ENCODE data around the gene FAM53B. TPM values are rescaled to one million over a fixed set of nuclear protein-coding genes. Genes with fewer than 3 reads are reported as not detected.

The FAM53B gene
- total RNA-seq, 2 donors from 2014 or later, result 17.1 to 21.1 TPM

DNA sequence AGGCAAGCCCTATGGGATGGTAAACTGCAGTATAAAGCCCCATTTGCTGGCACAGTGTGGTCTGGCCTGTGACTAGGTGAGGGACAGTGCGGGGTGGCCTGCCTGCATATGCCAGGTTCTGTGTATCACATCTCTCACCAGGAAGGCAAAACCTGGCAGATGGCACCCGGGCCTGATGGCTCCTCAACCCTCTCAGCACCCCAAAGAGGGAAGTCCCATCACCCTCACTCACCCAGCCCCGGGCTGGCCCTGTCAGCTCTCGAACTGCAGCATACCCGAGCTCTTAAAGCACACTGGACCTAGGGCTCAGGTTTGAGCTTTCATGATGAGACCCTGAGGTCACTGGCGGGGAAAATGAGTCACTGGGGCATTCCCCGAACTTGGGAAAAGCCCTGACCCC is 152.1 kb downstream of the FAM53B start:
- 91 to 95% methylated on average over 2 to 7 of the region's 7 CpGs for WGBS, 2 donors
- ATAC-seq (no peak), DNase-seq (no peak)
- intact Hi-C loops (cut with DNase I), result no loop called here
- H3K27ac ChIP-seq, result no peak overlapping the region
- H3K4me1 ChIP-seq, result peaks cover 27% of the 10 kb centered on the region
- no peaks in the 10 kb centered on the region for H3K36me3 ChIP-seq (replicated peaks in 1 of 2; ENCODE audit: insufficient read depth in 1 of 2, low read depth in 2 of 2)
- no peaks in the 10 kb centered on the region for H3K27me3 ChIP-seq
- no peak overlapping the region for H3K4me3 ChIP-seq
- no peak for TF ChIP-seq POLR2A (IDR thresholded peaks at IDR 0.05)
- TF ChIP-seq, protein P1, sequence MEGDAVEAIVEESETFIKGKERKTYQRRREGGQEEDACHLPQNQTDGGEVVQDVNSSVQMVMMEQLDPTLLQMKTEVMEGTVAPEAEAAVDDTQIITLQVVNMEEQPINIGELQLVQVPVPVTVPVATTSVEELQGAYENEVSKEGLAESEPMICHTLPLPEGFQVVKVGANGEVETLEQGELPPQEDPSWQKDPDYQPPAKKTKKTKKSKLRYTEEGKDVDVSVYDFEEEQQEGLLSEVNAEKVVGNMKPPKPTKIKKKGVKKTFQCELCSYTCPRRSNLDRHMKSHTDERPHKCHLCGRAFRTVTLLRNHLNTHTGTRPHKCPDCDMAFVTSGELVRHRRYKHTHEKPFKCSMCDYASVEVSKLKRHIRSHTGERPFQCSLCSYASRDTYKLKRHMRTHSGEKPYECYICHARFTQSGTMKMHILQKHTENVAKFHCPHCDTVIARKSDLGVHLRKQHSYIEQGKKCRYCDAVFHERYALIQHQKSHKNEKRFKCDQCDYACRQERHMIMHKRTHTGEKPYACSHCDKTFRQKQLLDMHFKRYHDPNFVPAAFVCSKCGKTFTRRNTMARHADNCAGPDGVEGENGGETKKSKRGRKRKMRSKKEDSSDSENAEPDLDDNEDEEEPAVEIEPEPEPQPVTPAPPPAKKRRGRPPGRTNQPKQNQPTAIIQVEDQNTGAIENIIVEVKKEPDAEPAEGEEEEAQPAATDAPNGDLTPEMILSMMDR (IDR thresholded peaks at IDR 0.05), result no peak
- no peaks in the 10 kb centered on the region for H3K9me3 ChIP-seq

GRCh38 chr10:124591123-124591495 is 153.1 kb downstream of the FAM53B start:
- intact Hi-C loops (cut with DNase I), result no loop called here
- ATAC-seq, result no peak
- no peaks in the 10 kb centered on the region for H3K27me3 ChIP-seq
- H3K4me3 ChIP-seq, result no peak overlapping the region
- no peak for TF ChIP-seq POLR2A (IDR thresholded peaks at IDR 0.05)
- TF ChIP-seq, protein P1 (IDR thresholded peaks at IDR 0.05), result no peak
- no peak overlapping the region for H3K27ac ChIP-seq
- no peaks in the 10 kb centered on the region for H3K9me3 ChIP-seq
- H3K36me3 ChIP-seq (replicated peaks in 1 of 2; ENCODE audit: insufficient read depth in 1 of 2, low read depth in 2 of 2), result no peaks in the 10 kb centered on the region
- no peak for DNase-seq
- WGBS, 2 donors, result 72 to 96% methylated on average over 3 to 5 of the region's 5 CpGs
- H3K4me1 ChIP-seq, result peaks cover 22% of the 10 kb centered on the region

DNA sequence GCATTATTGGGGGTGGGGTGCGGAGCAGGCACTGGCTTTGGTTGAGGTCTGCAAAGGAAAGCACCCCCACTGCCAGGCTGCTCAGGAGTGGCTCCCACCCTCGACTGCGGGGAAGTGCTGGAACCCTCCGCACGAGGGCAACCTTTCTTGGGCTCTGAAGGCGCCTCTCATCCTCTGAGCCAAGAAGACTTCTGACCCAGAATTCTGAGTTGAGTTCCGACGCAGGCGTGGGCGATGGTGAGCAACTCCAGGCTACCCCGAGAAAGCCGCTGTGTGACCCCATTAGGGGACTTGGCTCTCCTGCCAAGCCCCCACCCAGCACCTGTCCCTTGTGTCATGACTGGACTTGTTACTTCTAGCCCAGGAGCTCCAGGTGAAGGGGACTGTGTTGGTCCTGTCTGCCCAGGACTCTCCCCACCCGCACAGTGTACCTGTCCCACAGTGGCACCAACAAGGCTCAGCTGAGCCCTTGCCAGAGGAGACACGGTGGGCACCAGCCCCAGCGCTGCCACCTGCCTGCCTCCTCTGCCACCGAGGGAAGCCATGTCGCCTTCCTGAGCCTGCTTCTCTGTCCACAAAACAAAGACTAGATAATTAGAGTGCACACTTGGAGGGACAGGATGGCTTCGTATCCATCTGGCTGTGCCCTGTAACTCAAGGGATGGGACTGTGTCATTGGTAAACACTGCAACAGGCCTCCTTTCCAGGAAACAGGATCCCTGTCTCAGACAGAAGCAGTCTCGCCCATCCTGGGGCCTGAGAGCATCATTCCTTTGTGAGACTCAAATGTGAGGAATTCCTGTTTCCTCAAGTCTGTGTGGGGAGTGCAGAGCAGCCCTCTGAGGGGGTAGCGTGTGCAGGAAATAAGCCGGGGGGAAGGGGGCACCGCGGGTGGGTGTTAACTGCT is 153.7 kb downstream of the FAM53B start:
- WGBS, 2 donors, result 85 to 93% methylated on average over 19 to 23 of the region's 23 CpGs
- H3K27me3 ChIP-seq, result no peaks in the 10 kb centered on the region
- intact Hi-C loops (cut with DNase I), result no loop called here
- no peak for ATAC-seq
- no peak for TF ChIP-seq POLR2A (IDR thresholded peaks at IDR 0.05)
- TF ChIP-seq, protein P1 (IDR thresholded peaks at IDR 0.05), result no peak
- no peaks in the 10 kb centered on the region for H3K9me3 ChIP-seq
- peak overlapping the region in 2 of 4 donors; percentile 24 to 49 for H3K27ac ChIP-seq
- H3K36me3 ChIP-seq (replicated peaks in 1 of 2; ENCODE audit: insufficient read depth in 1 of 2, low read depth in 2 of 2), result no peaks in the 10 kb centered on the region
- DNase-seq, result no peak
- H3K4me1 ChIP-seq, result peaks cover 22% of the 10 kb centered on the region
- H3K4me3 ChIP-seq, result no peak overlapping the region

- Histone ChIP-seq H3K4me3 (no peak overlapping the region), H3K27ac (peak overlapping the region in 3 of 4 donors; percentile 24 to 49 (median 46)), H3K9me3 (no peaks in the 10 kb centered on the region), H3K27me3 (no peaks in the 10 kb centered on the region), H3K36me3 (replicated peaks in 1 of 2; ENCODE audit: insufficient read depth in 1 of 2, low read depth in 2 of 2) (no peaks in the 10 kb centered on the region), H3K4me1 (peaks cover 22% of the 10 kb centered on the region)
- ATAC-seq (peak; percentile 57), DNase-seq (peak; percentile 63 to 78 (median 72))
- peak in 1 of 3 donors; percentile 22 for TF ChIP-seq POLR2A (IDR thresholded peaks at IDR 0.05)
- TF ChIP-seq, protein P1 (IDR thresholded peaks at IDR 0.05), result peak in 1 of 7 experiments; percentile 10
- 19% methylated on average over 15 to 24 of the region's 24 CpGs for WGBS, 2 donors
- intact Hi-C loops (cut with DNase I), result no loop called here
Observed at GRCh38 chr10:124589491-124590041, 154.6 kb downstream of the FAM53B start.

Data from body of pancreas (tissue), 4 donors.